ENCODE measurements around the gene ANKRD17.

ANKRD17 gene

GRCh38 chr4:73223258-73223650, 35.3 kb downstream of the ANKRD17 start (continued):
- peak; percentile 1; the same call in 1 of the 2 replicates for TF ChIP-seq PRDM10 (tag by site-specific recombination; IDR thresholded peaks at IDR 0.05)
- TF ChIP-seq ZNF202 (tag by site-specific recombination; IDR thresholded peaks at IDR 0.05; ENCODE audit: borderline replicate concordance), result no peak
- TF ChIP-seq ZSCAN30 (tag by site-specific recombination; IDR thresholded peaks at IDR 0.05), result no peak
- TF ChIP-seq, protein P1, sequence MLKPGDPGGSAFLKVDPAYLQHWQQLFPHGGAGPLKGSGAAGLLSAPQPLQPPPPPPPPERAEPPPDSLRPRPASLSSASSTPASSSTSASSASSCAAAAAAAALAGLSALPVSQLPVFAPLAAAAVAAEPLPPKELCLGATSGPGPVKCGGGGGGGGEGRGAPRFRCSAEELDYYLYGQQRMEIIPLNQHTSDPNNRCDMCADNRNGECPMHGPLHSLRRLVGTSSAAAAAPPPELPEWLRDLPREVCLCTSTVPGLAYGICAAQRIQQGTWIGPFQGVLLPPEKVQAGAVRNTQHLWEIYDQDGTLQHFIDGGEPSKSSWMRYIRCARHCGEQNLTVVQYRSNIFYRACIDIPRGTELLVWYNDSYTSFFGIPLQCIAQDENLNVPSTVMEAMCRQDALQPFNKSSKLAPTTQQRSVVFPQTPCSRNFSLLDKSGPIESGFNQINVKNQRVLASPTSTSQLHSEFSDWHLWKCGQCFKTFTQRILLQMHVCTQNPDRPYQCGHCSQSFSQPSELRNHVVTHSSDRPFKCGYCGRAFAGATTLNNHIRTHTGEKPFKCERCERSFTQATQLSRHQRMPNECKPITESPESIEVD (tag by site-specific recombination; IDR thresholded peaks at IDR 0.05), result peak; percentile 15; the same call in 1 of the 2 replicates
- TF ChIP-seq BCL11B (tag by site-specific recombination; IDR thresholded peaks at IDR 0.05; ENCODE audit: low read depth), result no peak
- TF ChIP-seq ZNF248 (tag by site-specific recombination; IDR thresholded peaks at IDR 0.05), result no peak

GRCh38 chr4:73222466-73223257, 35.9 kb downstream of the ANKRD17 start:
- Histone ChIP-seq H3K36me3 (ENCODE audit: control insufficient read depth in 2 of 2, insufficient read depth in 1 of 2, low read length in 2 of 2) (no peaks in the 10 kb centered on the region), H3K4me1 (ENCODE audit: control insufficient read depth, insufficient read depth, low read length) (peaks cover 10% of the 10 kb centered on the region), H3K4me3 (ENCODE audit: low read depth, low read length) (peak overlapping the region; percentile 50), H3K27ac (ENCODE audit: extremely low read depth, low read depth, low read length) (no peak overlapping the region), H3K9me3 (ENCODE audit: control insufficient read depth, insufficient read depth, low read depth, low read length) (no peaks in the 10 kb centered on the region)
- POLR2A ChIA-PET, result interaction anchor here (0.9 to 1.4 kb wide), 2 partner anchors 11 to 36 kb away, joined by 4 to 6 read pairs; partner anchors contain the start of gene ANKRD17
- CTCF ChIA-PET, result interaction anchor here (0.6 to 1.1 kb wide), 3 partner anchors 9 to 676 kb away, joined by 3 to 4 read pairs (median 3); no protein-coding TSS in a partner anchor
- TF ChIP-seq PRDM1 (tag by site-specific recombination; IDR thresholded peaks at IDR 0.05) (no peak), INSM2 (tag by site-specific recombination; IDR thresholded peaks at IDR 0.05) (no peak), ZNF184 (tag by site-specific recombination; IDR thresholded peaks at IDR 0.05) (no peak), ZSCAN18 (tag by site-specific recombination; IDR thresholded peaks at IDR 0.05) (no peak), ZNF654 (tag by site-specific recombination; IDR thresholded peaks at IDR 0.05; ENCODE audit: low read depth) (no peak), ZXDB (tag by site-specific recombination; IDR thresholded peaks at IDR 0.05) (0 out of 2 replicates have a peak, but pooled peaks have one; percentile 21), PRDM10 (tag by site-specific recombination; IDR thresholded peaks at IDR 0.05) (peak; percentile 94), ZNF2 (tag by site-specific recombination; IDR thresholded peaks at IDR 0.05) (no peak), ZNF140 (tag by site-specific recombination; IDR thresholded peaks at IDR 0.05) (no peak), ZNF629 (tag by site-specific recombination; IDR thresholded peaks at IDR 0.05) (peak; percentile 77), ZFP3 (tag by site-specific recombination; IDR thresholded peaks at IDR 0.05; ENCODE audit: low read depth) (0 out of 2 replicates have a peak, but pooled peaks have one; percentile 39), TRIM28 (IDR thresholded peaks at IDR 0.05; ENCODE audit: borderline replicate concordance, low read length) (peak; percentile 84; the same call in 1 of the 2 replicates), KLF7 (tag by site-specific recombination; IDR thresholded peaks at IDR 0.05; ENCODE audit: borderline replicate concordance) (no peak)
- TF ChIP-seq, protein P2, sequence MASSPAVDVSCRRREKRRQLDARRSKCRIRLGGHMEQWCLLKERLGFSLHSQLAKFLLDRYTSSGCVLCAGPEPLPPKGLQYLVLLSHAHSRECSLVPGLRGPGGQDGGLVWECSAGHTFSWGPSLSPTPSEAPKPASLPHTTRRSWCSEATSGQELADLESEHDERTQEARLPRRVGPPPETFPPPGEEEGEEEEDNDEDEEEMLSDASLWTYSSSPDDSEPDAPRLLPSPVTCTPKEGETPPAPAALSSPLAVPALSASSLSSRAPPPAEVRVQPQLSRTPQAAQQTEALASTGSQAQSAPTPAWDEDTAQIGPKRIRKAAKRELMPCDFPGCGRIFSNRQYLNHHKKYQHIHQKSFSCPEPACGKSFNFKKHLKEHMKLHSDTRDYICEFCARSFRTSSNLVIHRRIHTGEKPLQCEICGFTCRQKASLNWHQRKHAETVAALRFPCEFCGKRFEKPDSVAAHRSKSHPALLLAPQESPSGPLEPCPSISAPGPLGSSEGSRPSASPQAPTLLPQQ (tag by site-specific recombination; IDR thresholded peaks at IDR 0.05), result no peak
